Vagina (tissue), 2 donors: Measurements from ENCODE around the gene PCNT. TPM values are rescaled to one million over a fixed set of nuclear protein-coding genes. Genes with fewer than 3 reads are reported as not detected.
A peak's percentile ranks its signal among the peaks of the same experiment; 100 is the strongest.

Experiments
- DNase-seq, 2 donors: peaks; one replicate each; pipeline ENCODE4 v3.0.0-alpha.2; 2017; ENCODE audit errors: extremely low spot score in 2 of 2
- H3K27ac ChIP-seq: fragments of 200-600 bp; sonication (generic); one replicate; pipeline ENCODE4 v1.5.1; 2019
- H3K27me3 ChIP-seq: fragments of 200-600 bp; sonication (generic); one replicate; pipeline ENCODE4 v1.5.1; 2019
- H3K36me3 ChIP-seq, 2 donors: fragments of 200-600 bp; sonication (generic); one replicate each; pipeline ENCODE4 v1.5.1; 2017 to 2019
- H3K4me1 ChIP-seq: fragments of 200-600 bp; sonication (generic); one replicate; pipeline ENCODE4 v1.5.1; 2019
- H3K4me3 ChIP-seq, 2 donors: fragments of 200-600 bp; sonication (generic); 1 replicate in 1 of 2; 2 replicates in 1 of 2; pipeline ENCODE4 v1.5.1; 2016 to 2019
- H3K9me3 ChIP-seq: fragments of 200-600 bp; sonication (generic); one replicate; pipeline ENCODE4 v1.5.1; 2019
- CTCF ChIP-seq, 3 experiments: fragments of 450-650 bp in 2 of 3; fragments of 200-600 bp in 1 of 3; sonication (generic) in 1 of 3; IDR thresholded peaks; one replicate each; pipeline ENCODE4 v1.5.1; 2017 to 2019; ENCODE audit warnings: antibody characterized with exemption in 3 of 3, mild to moderate bottlenecking in 2 of 3, moderate library complexity in 2 of 3
- POLR2A ChIP-seq, 2 donors: fragments of 450-650 bp; IDR thresholded peaks; one replicate each; pipeline ENCODE4 v1.6.1; 2017; ENCODE audit warnings: antibody characterized with exemption in 2 of 2, mild to moderate bottlenecking in 2 of 2, moderate library complexity in 2 of 2
- POLR2AphosphoS5 ChIP-seq, 2 donors: sonication (generic); formaldehyde crosslinking; IDR thresholded peaks; one replicate each; pipeline ENCODE4 v1.9.0; 2017; ENCODE audit warnings: antibody characterized with exemption in 2 of 2, mild to moderate bottlenecking in 2 of 2, low read depth in 1 of 2; ENCODE audit not compliant: insufficient read depth in 1 of 2
- intact Hi-C: fragments of 100-400 bp; cut with DNase I; formaldehyde crosslinking; loops from one replicate; pipeline ENCODE4 v1.15.1; 2023
- total RNA-seq: library from RNA; depleted of rRNA; stranded (reverse); fragments of >200 nt; gene quantifications from one replicate; pipeline ENCODE4 v1.2.3, GENCODE V29; 2016

Gene PCNT
- total RNA-seq, 1 donor from 2014 or later, result 35.8 TPM

- Histone ChIP-seq H3K9me3 (no peaks in the 10 kb centered on the region), H3K4me3 (no peak overlapping the region), H3K4me1 (peaks cover 52% of the 10 kb centered on the region), H3K27ac (no peak overlapping the region), H3K27me3 (no peaks in the 10 kb centered on the region), H3K36me3 (no peaks in the 10 kb centered on the region)
- intact Hi-C loops, result no loop called here
- TF ChIP-seq POLR2A (IDR thresholded peaks at IDR 0.05) (no peak), CTCF (IDR thresholded peaks at IDR 0.05) (no peak), POLR2AphosphoS5 (IDR thresholded peaks at IDR 0.05; ENCODE audit: insufficient read depth in 1 of 2, low read depth in 1 of 2) (no peak)
- no peak for DNase-seq
These were observed 131.8 kb downstream of the PCNT start for GRCh38 chr21:46455575-46456385.

- Histone ChIP-seq H3K4me1 (peaks cover 57% of the 10 kb centered on the region), H3K9me3 (no peaks in the 10 kb centered on the region), H3K27ac (no peak overlapping the region), H3K4me3 (no peak overlapping the region), H3K27me3 (no peaks in the 10 kb centered on the region), H3K36me3 (no peaks in the 10 kb centered on the region)
- TF ChIP-seq CTCF (IDR thresholded peaks at IDR 0.05) (no peak), POLR2AphosphoS5 (IDR thresholded peaks at IDR 0.05; ENCODE audit: insufficient read depth in 1 of 2, low read depth in 1 of 2) (no peak), POLR2A (IDR thresholded peaks at IDR 0.05) (no peak)
- intact Hi-C loops, result no loop called here
- no peak for DNase-seq
These were observed 132.8 kb downstream of the PCNT start for GRCh38 chr21:46456750-46457149.

GRCh38 chr21:46457801-46458314 lies 133.9 kb downstream of the PCNT start:
- H3K27ac ChIP-seq, result peak overlapping the region; percentile 94
- peaks cover 66% of the 10 kb centered on the region for H3K4me1 ChIP-seq
- peak overlapping the region; percentile 97 to 100 for H3K4me3 ChIP-seq
- H3K9me3 ChIP-seq, result no peaks in the 10 kb centered on the region
- H3K36me3 ChIP-seq, result no peaks in the 10 kb centered on the region
- no peak for TF ChIP-seq POLR2A (IDR thresholded peaks at IDR 0.05)
- no peak for TF ChIP-seq POLR2AphosphoS5 (IDR thresholded peaks at IDR 0.05; ENCODE audit: insufficient read depth in 1 of 2, low read depth in 1 of 2)
- TF ChIP-seq CTCF (IDR thresholded peaks at IDR 0.05), result no peak
- H3K27me3 ChIP-seq, result no peaks in the 10 kb centered on the region
- DNase-seq, result no peak
- intact Hi-C loops, result no loop called here

GRCh38 chr21:46458315-46459023 lies 134.5 kb downstream of the PCNT start, which contains the start of gene DIP2A:
Gene DIP2A, plus strand, starts transcription at chr21:46458891. Its CDS starts 241 bp downstream, at chr21:46459132.
- Histone ChIP-seq H3K4me1 (peaks cover 66% of the 10 kb centered on the region), H3K9me3 (no peaks in the 10 kb centered on the region), H3K27ac (peak within 1 kb of the TSS; percentile 94), H3K36me3 (no peaks in the 10 kb centered on the region), H3K4me3 (peak within 1 kb of the TSS; percentile 97 to 100), H3K27me3 (no peaks in the 10 kb centered on the region)
- intact Hi-C loops, result no loop called here
- TF ChIP-seq POLR2A (IDR thresholded peaks at IDR 0.05) (peak; percentile 25 to 60), CTCF (IDR thresholded peaks at IDR 0.05) (no peak), POLR2AphosphoS5 (IDR thresholded peaks at IDR 0.05; ENCODE audit: insufficient read depth in 1 of 2, low read depth in 1 of 2) (peak; percentile 82 to 90)
- DNase-seq, result peak in 1 of 2 donors; percentile 94
